ENCODE measurements around the gene ETFA. TPM values are rescaled to one million over a fixed set of nuclear protein-coding genes. Genes with fewer than 3 reads are reported as not detected.
"Not testable (repeated sequence)": the region's sequence is repeated elsewhere in the genome, so short reads cannot be mapped to it uniquely, and the experiment has no call there.

ETFA gene
- total and polyA plus RNA-seq, 4 experiments from 2014 or later: 47.7 to 106 (median 76.5) TPM

GRCh38 chr15:76270876-76271275, 40.4 kb downstream of the ETFA start:
- no peaks in the 10 kb centered on the region for H3K4me1 ChIP-seq (ENCODE audit: insufficient read depth, low read length)
- H3K4me3 ChIP-seq (ENCODE audit: low read length in 2 of 2): no peak overlapping the region
- peaks cover 0 to 9% of the 10 kb centered on the region in 2 donors for H3K9me3 ChIP-seq (ENCODE audit: control insufficient read depth in 1 of 2, low read length in 2 of 2)
- intact Hi-C loops (cut with micrococcal nuclease): no loop called here
- CTCF ChIA-PET (ENCODE audit: partially characterized antibody): no interaction called here
- Mint-ChIP-seq H3K9me3 (peaks cover 0 to 30% (median 17%) of the 10 kb centered on the region in 8 donors), H3K36me3 (peaks cover 75 to 80% of the 10 kb centered on the region in 2 donors), H3K27ac (no peak overlapping the region), H3K4me1 (peaks cover 0 to 2% (median 0%) of the 10 kb centered on the region in 4 donors), H3K27me3 (no peaks in the 10 kb centered on the region), H3K4me3 (no peak overlapping the region)
- H3K27me3 ChIP-seq (ENCODE audit: insufficient read depth, low read length): no peaks in the 10 kb centered on the region
- POLR2A ChIA-PET (ENCODE audit: partially characterized antibody): no interaction called here
- H3K27ac ChIP-seq (ENCODE audit: low read depth, low read length): no peak overlapping the region
- no peak for DNase-seq
- H3K36me3 ChIP-seq (ENCODE audit: insufficient read depth, low read length): peaks cover 16% of the 10 kb centered on the region

GRCh38 chr15:76267077-76267476, 44.2 kb downstream of the ETFA start:
- Mint-ChIP-seq H3K27me3 (no peaks in the 10 kb centered on the region), H3K9me3 (peaks cover 2 to 62% (median 39%) of the 10 kb centered on the region in 8 donors), H3K36me3 (peaks cover 85 to 95% of the 10 kb centered on the region in 2 donors), H3K27ac (no peak overlapping the region), H3K4me3 (no peak overlapping the region), H3K4me1 (peaks cover 0 to 1% (median 0%) of the 10 kb centered on the region in 4 donors)
- H3K27ac ChIP-seq (ENCODE audit: low read depth, low read length): no peak overlapping the region
- peaks cover 0 to 9% of the 10 kb centered on the region in 2 donors for H3K9me3 ChIP-seq (ENCODE audit: control insufficient read depth in 1 of 2, low read length in 2 of 2)
- intact Hi-C loops (cut with micrococcal nuclease): no loop called here
- DNase-seq: no peak
- peaks cover 19% of the 10 kb centered on the region for H3K36me3 ChIP-seq (ENCODE audit: insufficient read depth, low read length)
- H3K4me1 ChIP-seq (ENCODE audit: insufficient read depth, low read length): no peaks in the 10 kb centered on the region
- H3K27me3 ChIP-seq (ENCODE audit: insufficient read depth, low read length): no peaks in the 10 kb centered on the region
- ChIA-PET POLR2A (ENCODE audit: partially characterized antibody) (no interaction called here), CTCF (ENCODE audit: partially characterized antibody) (interaction anchor here (0.9 kb wide), 1 partner anchor 19 kb away, joined by 3 read pairs; no protein-coding TSS in a partner anchor)
- H3K4me3 ChIP-seq (ENCODE audit: low read length in 2 of 2): no peak overlapping the region

GRCh38 chr15:76265769-76266168, 45.5 kb downstream of the ETFA start:
- intact Hi-C loops (cut with micrococcal nuclease); H3K27me3 Mint-ChIP-seq; CTCF ChIA-PET (ENCODE audit: partially characterized antibody): not testable (repeated sequence)

GRCh38 chr15:76260246-76260938, 50.9 kb downstream of the ETFA start:
- Mint-ChIP-seq H3K4me1 (peaks cover 0 to 2% (median 0%) of the 10 kb centered on the region in 4 donors), H3K27ac (no peak overlapping the region), H3K27me3 (no peaks in the 10 kb centered on the region), H3K36me3 (peaks cover 62 to 76% of the 10 kb centered on the region in 2 donors), H3K4me3 (no peak overlapping the region), H3K9me3 (peaks cover 2 to 30% (median 14%) of the 10 kb centered on the region in 8 donors)
- no peak for DNase-seq
- Histone ChIP-seq H3K36me3 (ENCODE audit: insufficient read depth, low read length) (peaks cover 18% of the 10 kb centered on the region), H3K9me3 (ENCODE audit: control insufficient read depth in 1 of 2, low read length in 2 of 2) (no peaks in the 10 kb centered on the region), H3K4me3 (ENCODE audit: low read length in 2 of 2) (no peak overlapping the region), H3K27me3 (ENCODE audit: insufficient read depth, low read length) (no peaks in the 10 kb centered on the region), H3K27ac (ENCODE audit: low read depth, low read length) (no peak overlapping the region), H3K4me1 (ENCODE audit: insufficient read depth, low read length) (no peaks in the 10 kb centered on the region)
- intact Hi-C loops (cut with micrococcal nuclease): no loop called here
- CTCF ChIA-PET (ENCODE audit: partially characterized antibody): no interaction called here
- POLR2A ChIA-PET (ENCODE audit: partially characterized antibody): no interaction called here

More at GRCh38 chr15:76265769-76266168, 45.5 kb downstream of the ETFA start:
- Mint-ChIP-seq H3K36me3 (peaks cover 86 to 90% of the 10 kb centered on the region in 2 donors), H3K9me3 (peaks cover 2 to 63% (median 39%) of the 10 kb centered on the region in 8 donors)
- H3K4me1 ChIP-seq (ENCODE audit: insufficient read depth, low read length); H3K4me3 Mint-ChIP-seq; H3K27ac Mint-ChIP-seq; H3K4me3 ChIP-seq (ENCODE audit: low read length in 2 of 2); POLR2A ChIA-PET (ENCODE audit: partially characterized antibody); H3K27me3 ChIP-seq (ENCODE audit: insufficient read depth, low read length); H3K4me1 Mint-ChIP-seq; H3K27ac ChIP-seq (ENCODE audit: low read depth, low read length); H3K9me3 ChIP-seq (ENCODE audit: control insufficient read depth in 1 of 2, low read length in 2 of 2); DNase-seq: not testable (repeated sequence)
- peaks cover 19% of the 10 kb centered on the region for H3K36me3 ChIP-seq (ENCODE audit: insufficient read depth, low read length)

GRCh38 chr15:76259392-76259791, 51.9 kb downstream of the ETFA start:
- Mint-ChIP-seq H3K27ac (peak overlapping the region in 1 of 7 donors; percentile 61), H3K4me3 (no peak overlapping the region), H3K4me1 (peaks cover 0 to 2% (median 0%) of the 10 kb centered on the region in 4 donors), H3K36me3 (peaks cover 52 to 67% of the 10 kb centered on the region in 2 donors), H3K9me3 (peaks cover 2 to 25% (median 12%) of the 10 kb centered on the region in 8 donors), H3K27me3 (no peaks in the 10 kb centered on the region)
- Histone ChIP-seq H3K9me3 (ENCODE audit: control insufficient read depth in 1 of 2, low read length in 2 of 2) (no peaks in the 10 kb centered on the region), H3K36me3 (ENCODE audit: insufficient read depth, low read length) (peaks cover 18% of the 10 kb centered on the region), H3K27me3 (ENCODE audit: insufficient read depth, low read length) (no peaks in the 10 kb centered on the region), H3K4me1 (ENCODE audit: insufficient read depth, low read length) (no peaks in the 10 kb centered on the region), H3K4me3 (ENCODE audit: low read length in 2 of 2) (no peak overlapping the region), H3K27ac (ENCODE audit: low read depth, low read length) (no peak overlapping the region)
- ChIA-PET CTCF (ENCODE audit: partially characterized antibody) (no interaction called here), POLR2A (ENCODE audit: partially characterized antibody) (no interaction called here)
- DNase-seq: no peak
- intact Hi-C loops (cut with micrococcal nuclease): no loop called here

GRCh38 chr15:76258460-76258859, 52.8 kb downstream of the ETFA start:
- intact Hi-C loops (cut with micrococcal nuclease): no loop called here
- POLR2A ChIA-PET (ENCODE audit: partially characterized antibody): no interaction called here
- peaks cover 18% of the 10 kb centered on the region for H3K36me3 ChIP-seq (ENCODE audit: insufficient read depth, low read length)
- H3K4me1 ChIP-seq (ENCODE audit: insufficient read depth, low read length): no peaks in the 10 kb centered on the region
- H3K27me3 ChIP-seq (ENCODE audit: insufficient read depth, low read length): no peaks in the 10 kb centered on the region
- peaks cover 0 to 2% (median 0%) of the 10 kb centered on the region in 4 donors for H3K4me1 Mint-ChIP-seq
- no peak overlapping the region for H3K27ac Mint-ChIP-seq
- H3K36me3 Mint-ChIP-seq: peaks cover 43 to 58% of the 10 kb centered on the region in 2 donors
- no peaks in the 10 kb centered on the region for H3K27me3 Mint-ChIP-seq
- no peak for DNase-seq
- no peak overlapping the region for H3K4me3 Mint-ChIP-seq
- H3K4me3 ChIP-seq (ENCODE audit: low read length in 2 of 2): no peak overlapping the region
- H3K9me3 Mint-ChIP-seq: peaks cover 1 to 18% (median 8%) of the 10 kb centered on the region in 8 donors
- H3K9me3 ChIP-seq (ENCODE audit: control insufficient read depth in 1 of 2, low read length in 2 of 2): no peaks in the 10 kb centered on the region
- CTCF ChIA-PET (ENCODE audit: partially characterized antibody): no interaction called here
- H3K27ac ChIP-seq (ENCODE audit: low read depth, low read length): no peak overlapping the region

GRCh38 chr15:76253691-76254473, 57.4 kb downstream of the ETFA start:
- intact Hi-C loops (cut with micrococcal nuclease): no loop called here
- no peaks in the 10 kb centered on the region for H3K27me3 ChIP-seq (ENCODE audit: insufficient read depth, low read length)
- H3K4me3 ChIP-seq (ENCODE audit: low read length in 2 of 2): no peak overlapping the region
- H3K9me3 Mint-ChIP-seq: peaks cover 0 to 2% (median 0%) of the 10 kb centered on the region in 8 donors
- H3K36me3 Mint-ChIP-seq: peaks cover 4 to 16% of the 10 kb centered on the region in 2 donors
- POLR2A ChIA-PET (ENCODE audit: partially characterized antibody): no interaction called here
- H3K27me3 Mint-ChIP-seq: no peaks in the 10 kb centered on the region
- H3K9me3 ChIP-seq (ENCODE audit: control insufficient read depth in 1 of 2, low read length in 2 of 2): no peaks in the 10 kb centered on the region
- H3K4me3 Mint-ChIP-seq: no peak overlapping the region
- CTCF ChIA-PET (ENCODE audit: partially characterized antibody): no interaction called here
- no peak overlapping the region for H3K27ac Mint-ChIP-seq
- DNase-seq: no peak
- no peaks in the 10 kb centered on the region for H3K4me1 ChIP-seq (ENCODE audit: insufficient read depth, low read length)
- H3K4me1 Mint-ChIP-seq: no peaks in the 10 kb centered on the region
- H3K36me3 ChIP-seq (ENCODE audit: insufficient read depth, low read length): no peaks in the 10 kb centered on the region
- H3K27ac ChIP-seq (ENCODE audit: low read depth, low read length): no peak overlapping the region

Measured in CD4-positive, alpha-beta memory T cell (primary cell).